ENCODE results near the gene ARHGEF6.

DNA sequence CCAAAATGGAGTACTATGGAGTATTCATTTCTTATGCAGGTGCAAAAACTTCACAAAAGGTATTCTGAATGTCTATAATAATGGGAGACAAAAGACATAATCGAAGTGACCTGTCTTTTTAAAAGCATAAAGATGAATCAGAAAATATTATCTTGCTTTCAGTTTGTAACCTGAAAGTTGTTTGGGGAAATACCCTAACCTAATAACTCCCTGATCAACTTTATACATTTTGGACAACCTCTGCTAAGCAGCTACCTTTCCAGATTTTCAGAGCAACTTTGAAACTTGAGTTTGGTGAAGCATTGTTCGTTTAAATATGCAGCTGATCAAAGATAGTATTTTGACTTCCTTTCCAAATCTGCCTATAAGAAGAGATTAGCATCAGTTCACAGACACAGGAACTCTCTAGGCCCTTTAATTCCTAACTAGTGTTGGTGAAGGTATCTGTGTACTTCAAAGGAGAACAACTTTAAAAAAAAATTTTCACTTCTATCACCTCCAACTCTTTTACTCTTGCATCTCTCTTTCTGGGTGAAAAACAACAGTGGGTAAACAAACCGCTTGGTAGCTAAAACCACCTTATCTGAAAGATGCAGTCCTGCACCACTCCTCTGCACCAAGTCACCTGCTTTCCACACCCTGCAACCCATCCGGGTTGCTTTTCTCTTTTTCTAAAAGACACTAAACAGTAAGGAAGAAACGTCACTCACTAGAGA, 106.3 kb downstream of the ARHGEF6 start:
- TF ChIP-seq, protein P1, sequence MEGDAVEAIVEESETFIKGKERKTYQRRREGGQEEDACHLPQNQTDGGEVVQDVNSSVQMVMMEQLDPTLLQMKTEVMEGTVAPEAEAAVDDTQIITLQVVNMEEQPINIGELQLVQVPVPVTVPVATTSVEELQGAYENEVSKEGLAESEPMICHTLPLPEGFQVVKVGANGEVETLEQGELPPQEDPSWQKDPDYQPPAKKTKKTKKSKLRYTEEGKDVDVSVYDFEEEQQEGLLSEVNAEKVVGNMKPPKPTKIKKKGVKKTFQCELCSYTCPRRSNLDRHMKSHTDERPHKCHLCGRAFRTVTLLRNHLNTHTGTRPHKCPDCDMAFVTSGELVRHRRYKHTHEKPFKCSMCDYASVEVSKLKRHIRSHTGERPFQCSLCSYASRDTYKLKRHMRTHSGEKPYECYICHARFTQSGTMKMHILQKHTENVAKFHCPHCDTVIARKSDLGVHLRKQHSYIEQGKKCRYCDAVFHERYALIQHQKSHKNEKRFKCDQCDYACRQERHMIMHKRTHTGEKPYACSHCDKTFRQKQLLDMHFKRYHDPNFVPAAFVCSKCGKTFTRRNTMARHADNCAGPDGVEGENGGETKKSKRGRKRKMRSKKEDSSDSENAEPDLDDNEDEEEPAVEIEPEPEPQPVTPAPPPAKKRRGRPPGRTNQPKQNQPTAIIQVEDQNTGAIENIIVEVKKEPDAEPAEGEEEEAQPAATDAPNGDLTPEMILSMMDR (IDR thresholded peaks at IDR 0.05) = no peak
- TF ChIP-seq POLR2A (IDR thresholded peaks at IDR 0.05) = no peak

Data from adrenal gland (tissue), 5 donors.